Measurements from ENCODE around the gene CNTRL.
"Not testable (repeated sequence)": the region's sequence is repeated elsewhere in the genome, so short reads cannot be mapped to it uniquely, and the experiment has no call there.

The CNTRL gene

GRCh38 chr9:121071756-121072421 lies 2.9 kb upstream of the CNTRL start:
- peak; percentile 36 for DNase-seq (ENCODE audit: low spot score)

GRCh38 chr9:121073038-121073437 lies 1.7 kb upstream of the CNTRL start:
- peak; percentile 43 for DNase-seq (ENCODE audit: low spot score)

- DNase-seq (ENCODE audit: low spot score): no peak
Observed at GRCh38 chr9:121075251-121076036, 689 bp downstream of the CNTRL start.

GRCh38 chr9:121082075-121082474 lies 7.3 kb downstream of the CNTRL start:
- DNase-seq (ENCODE audit: low spot score): no peak

GRCh38 chr9:121085661-121086060 lies 10.9 kb downstream of the CNTRL start:
- peak; percentile 67 for DNase-seq (ENCODE audit: low spot score)

- DNase-seq (ENCODE audit: low spot score): no peak
Observed at GRCh38 chr9:121088576-121088975, 13.8 kb downstream of the CNTRL start.

GRCh38 chr9:121090743-121091142 lies 16.0 kb downstream of the CNTRL start:
- not testable (repeated sequence) for DNase-seq (ENCODE audit: low spot score)

- no peak for DNase-seq (ENCODE audit: low spot score)
Observed at GRCh38 chr9:121095057-121095456, 20.3 kb downstream of the CNTRL start.

- no peak for DNase-seq (ENCODE audit: low spot score)
Observed at GRCh38 chr9:121098567-121099198, 23.9 kb downstream of the CNTRL start.

- not testable (repeated sequence) for DNase-seq (ENCODE audit: low spot score)
Observed at GRCh38 chr9:121104054-121104453, 29.3 kb downstream of the CNTRL start.

GRCh38 chr9:121105531-121105930 lies 30.8 kb downstream of the CNTRL start:
- DNase-seq (ENCODE audit: low spot score): no peak

GRCh38 chr9:121107029-121107428 lies 32.3 kb downstream of the CNTRL start:
- no peak for DNase-seq (ENCODE audit: low spot score)

GRCh38 chr9:121107881-121108280 lies 33.1 kb downstream of the CNTRL start:
- DNase-seq (ENCODE audit: low spot score): no peak

- DNase-seq (ENCODE audit: low spot score): no peak
Observed at GRCh38 chr9:121115466-121115865, 40.7 kb downstream of the CNTRL start.

- DNase-seq (ENCODE audit: low spot score): no peak
Observed at GRCh38 chr9:121118266-121118665, 43.5 kb downstream of the CNTRL start.

GRCh38 chr9:121120386-121120785 lies 45.6 kb downstream of the CNTRL start:
- DNase-seq (ENCODE audit: low spot score): no peak

GRCh38 chr9:121121582-121122087 lies 46.9 kb downstream of the CNTRL start:
- DNase-seq (ENCODE audit: low spot score): peak; percentile 92

- no peak for DNase-seq (ENCODE audit: low spot score)
Observed at GRCh38 chr9:121122246-121123032, 47.7 kb downstream of the CNTRL start.

GRCh38 chr9:121123816-121124535 lies 49.2 kb downstream of the CNTRL start:
- DNase-seq (ENCODE audit: low spot score): no peak

GRCh38 chr9:121125590-121125989 lies 50.8 kb downstream of the CNTRL start:
- no peak for DNase-seq (ENCODE audit: low spot score)

GRCh38 chr9:121129384-121129783 lies 54.6 kb downstream of the CNTRL start:
- not testable (repeated sequence) for DNase-seq (ENCODE audit: low spot score)
